Mucosa of descending colon (tissue), 3 donors: ENCODE measurements around the gene BIN1. TPM values are rescaled to one million over a fixed set of nuclear protein-coding genes. Genes with fewer than 3 reads are reported as not detected.

Source experiments
- ATAC-seq: fragments of 200-7000 bp; cut with Tn5 transposase; one replicate; pipeline ENCODE4 v1.9.1; 2020; ENCODE audit warnings: mild to moderate bottlenecking, moderate library complexity
- DNase-seq, 3 donors: peaks; one replicate each; pipeline ENCODE4 v3.0.0-alpha.2; 2020
- H3K36me3 ChIP-seq: fragments of 200-600 bp; one replicate; pipeline ENCODE4 v1.8.0; 2021; ENCODE audit warnings: low read depth, mild to moderate bottlenecking
- H3K4me1 ChIP-seq: fragments of 200-600 bp; one replicate; pipeline ENCODE4 v1.8.0; 2021; ENCODE audit warnings: low read depth, mild to moderate bottlenecking
- H3K4me3 ChIP-seq: fragments of 200-600 bp; one replicate; pipeline ENCODE4 v1.8.0; 2021; ENCODE audit warnings: mild to moderate bottlenecking
- H3K9me3 ChIP-seq: fragments of 200-600 bp; one replicate; pipeline ENCODE4 v1.8.0; 2021; ENCODE audit warnings: mild to moderate bottlenecking
- intact Hi-C, 2 donors: fragments of 100-400 bp; cut with DNase I in 1 of 2; cut with micrococcal nuclease in 1 of 2; formaldehyde crosslinking; loops; one replicate each; pipeline versions ENCODE4 v1.11.0 to v1.11.1; 2022; cut with DNase I, micrococcal nuclease
- total RNA-seq, 3 donors: library from RNA; stranded (reverse); fragmentation: NEBNext Ultra II Directional in 2 of 3; extraction: Animal tissue kit (Norgen Biotek cat#: 25700) in 2 of 3; gene quantifications; one replicate each; pipeline versions ENCODE4 v1.2.1 to v1.2.4, GENCODE V29; 2021 to 2023
- TF ChIP-seq, protein P1 (sequence below): fragments of 200-600 bp; IDR thresholded peaks from one replicate; pipeline ENCODE4 v1.8.0; 2022; ENCODE audit warnings: antibody characterized with exemption, mild to moderate bottlenecking
- donor health status: DM: no; HTN: no; CAD: no; lungs with moderate emphysema.
- donor health status: DM: no; HTN: no; CAD: no.
- donor health status: DM: no; HTN: yes; CAD: no.

BIN1 gene
- total RNA-seq, 3 donors from 2014 or later: 37.6 to 65.7 (median 46.3) TPM

DNA sequence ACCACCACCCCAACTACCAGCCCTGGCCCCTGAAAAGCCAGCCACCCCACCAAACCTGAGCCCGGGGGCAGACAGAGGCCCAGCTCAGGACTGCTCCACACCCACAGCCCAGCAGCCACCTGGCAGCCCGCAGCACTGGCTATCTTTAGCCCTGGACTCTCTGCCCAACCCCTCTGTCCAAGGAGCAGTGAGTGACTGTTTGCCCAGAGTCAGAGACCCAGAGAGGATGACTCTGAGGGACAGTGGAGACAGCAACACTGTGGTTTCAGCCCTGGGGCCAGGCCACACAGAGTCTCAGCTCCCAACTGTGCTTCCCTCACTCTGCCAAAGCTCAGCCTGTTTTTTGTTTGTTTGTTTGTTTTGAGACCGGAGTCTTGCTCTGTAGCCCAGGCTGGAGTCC lies 32.6 kb downstream of the BIN1 start:
- H3K4me3 ChIP-seq: no peak overlapping the region
- DNase-seq: no peak
- intact Hi-C loops: no loop called here
- TF ChIP-seq, protein P1, sequence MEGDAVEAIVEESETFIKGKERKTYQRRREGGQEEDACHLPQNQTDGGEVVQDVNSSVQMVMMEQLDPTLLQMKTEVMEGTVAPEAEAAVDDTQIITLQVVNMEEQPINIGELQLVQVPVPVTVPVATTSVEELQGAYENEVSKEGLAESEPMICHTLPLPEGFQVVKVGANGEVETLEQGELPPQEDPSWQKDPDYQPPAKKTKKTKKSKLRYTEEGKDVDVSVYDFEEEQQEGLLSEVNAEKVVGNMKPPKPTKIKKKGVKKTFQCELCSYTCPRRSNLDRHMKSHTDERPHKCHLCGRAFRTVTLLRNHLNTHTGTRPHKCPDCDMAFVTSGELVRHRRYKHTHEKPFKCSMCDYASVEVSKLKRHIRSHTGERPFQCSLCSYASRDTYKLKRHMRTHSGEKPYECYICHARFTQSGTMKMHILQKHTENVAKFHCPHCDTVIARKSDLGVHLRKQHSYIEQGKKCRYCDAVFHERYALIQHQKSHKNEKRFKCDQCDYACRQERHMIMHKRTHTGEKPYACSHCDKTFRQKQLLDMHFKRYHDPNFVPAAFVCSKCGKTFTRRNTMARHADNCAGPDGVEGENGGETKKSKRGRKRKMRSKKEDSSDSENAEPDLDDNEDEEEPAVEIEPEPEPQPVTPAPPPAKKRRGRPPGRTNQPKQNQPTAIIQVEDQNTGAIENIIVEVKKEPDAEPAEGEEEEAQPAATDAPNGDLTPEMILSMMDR: no peak
- no peaks in the 10 kb centered on the region for H3K36me3 ChIP-seq
- H3K4me1 ChIP-seq: no peaks in the 10 kb centered on the region
- ATAC-seq: peak; percentile 24
- no peaks in the 10 kb centered on the region for H3K9me3 ChIP-seq

DNA sequence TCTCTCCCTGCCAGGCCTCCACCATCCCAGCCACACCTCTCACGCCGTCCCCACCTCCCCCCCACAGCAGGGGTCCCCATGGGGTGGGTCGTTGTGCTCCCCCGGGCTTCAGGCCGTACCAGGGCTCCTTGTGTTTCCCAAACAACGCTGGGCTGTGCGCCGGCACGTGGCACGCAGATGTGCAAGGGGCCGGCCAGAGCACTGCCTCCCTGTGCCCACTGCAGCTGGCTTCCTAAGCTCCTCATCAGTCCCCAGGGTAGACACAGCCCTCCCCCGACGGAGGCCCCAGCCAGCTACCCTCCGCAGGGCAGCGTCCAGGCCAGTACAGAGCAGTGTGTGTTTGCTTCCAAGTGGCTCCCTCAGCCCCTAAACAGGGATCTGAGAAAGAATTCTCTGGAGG lies 34.0 kb downstream of the BIN1 start:
- TF ChIP-seq, protein P1: no peak
- intact Hi-C loops: no loop called here
- no peak for DNase-seq
- Histone ChIP-seq H3K4me1 (no peaks in the 10 kb centered on the region), H3K9me3 (no peaks in the 10 kb centered on the region), H3K4me3 (no peak overlapping the region), H3K36me3 (no peaks in the 10 kb centered on the region)
- no peak for ATAC-seq

- Histone ChIP-seq H3K9me3 (no peaks in the 10 kb centered on the region), H3K36me3 (no peaks in the 10 kb centered on the region), H3K4me1 (no peaks in the 10 kb centered on the region), H3K4me3 (no peak overlapping the region)
- TF ChIP-seq, protein P1: no peak
- intact Hi-C loops: no loop called here
- DNase-seq: no peak
- ATAC-seq: no peak
These were observed 34.6 kb downstream of the BIN1 start for GRCh38 chr2:127072396-127072795.

GRCh38 chr2:127071901-127072328 lies 35.0 kb downstream of the BIN1 start:
- Histone ChIP-seq H3K36me3 (no peaks in the 10 kb centered on the region), H3K9me3 (no peaks in the 10 kb centered on the region), H3K4me1 (no peaks in the 10 kb centered on the region), H3K4me3 (no peak overlapping the region)
- ATAC-seq (no peak), DNase-seq (no peak)
- intact Hi-C loops: no loop called here
- TF ChIP-seq, protein P1: no peak

DNA sequence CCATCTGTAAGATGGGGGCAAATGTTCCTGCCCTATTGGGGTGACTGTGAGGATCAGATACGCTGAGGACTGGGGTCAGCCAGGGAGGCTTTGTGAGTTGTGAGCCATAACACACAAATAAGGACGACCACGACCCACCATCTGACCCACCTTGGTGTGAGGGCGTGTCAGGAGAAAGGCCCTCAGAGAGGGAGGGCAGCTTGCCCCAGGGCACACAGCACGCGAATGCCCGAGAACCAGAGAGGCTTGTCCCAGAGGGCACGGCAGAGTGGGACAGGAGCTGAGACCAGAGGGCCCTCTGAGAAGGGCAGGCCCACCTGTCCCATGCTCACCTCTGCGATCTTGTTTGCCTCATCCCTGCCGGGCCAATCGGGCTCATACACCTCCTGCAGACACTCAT lies 36.7 kb downstream of the BIN1 start:
- H3K36me3 ChIP-seq: no peaks in the 10 kb centered on the region
- intact Hi-C loops: no loop called here
- H3K9me3 ChIP-seq: no peaks in the 10 kb centered on the region
- H3K4me3 ChIP-seq: no peak overlapping the region
- TF ChIP-seq, protein P1: no peak
- DNase-seq (no peak), ATAC-seq (no peak)
- no peaks in the 10 kb centered on the region for H3K4me1 ChIP-seq

DNA sequence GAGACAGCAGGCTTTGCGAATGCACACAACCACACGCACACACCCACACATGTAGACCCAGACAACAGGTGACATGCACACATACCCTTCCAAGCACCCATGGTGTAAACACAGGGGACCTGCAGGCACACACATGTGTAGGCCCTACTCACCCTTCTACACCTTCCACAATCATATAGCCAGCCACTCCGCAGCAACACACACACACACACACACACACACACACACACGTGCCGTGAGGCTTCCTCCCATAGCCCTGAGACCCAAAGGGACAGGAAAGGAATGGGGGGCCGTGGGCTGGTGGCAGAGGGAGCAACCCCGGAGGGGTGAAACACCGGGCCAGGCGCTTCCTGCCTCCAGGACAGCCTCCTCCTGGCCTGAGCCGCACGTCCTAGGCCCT lies 37.4 kb downstream of the BIN1 start:
- Histone ChIP-seq H3K9me3 (no peaks in the 10 kb centered on the region), H3K4me1 (peaks cover 5% of the 10 kb centered on the region), H3K4me3 (no peak overlapping the region), H3K36me3 (no peaks in the 10 kb centered on the region)
- DNase-seq (no peak), ATAC-seq (no peak)
- TF ChIP-seq, protein P1: no peak
- intact Hi-C loops: loop anchor here in 1 of 2 donors (10.0 kb wide), 1 partner anchor 105 kb away; no protein-coding TSS in a partner anchor
